SHP77 treated with DMSO at 0.1 percent for 48 hours (cell line): Measurements from ENCODE around the gene PIGL.
"Not testable (repeated sequence)": the region's sequence is repeated elsewhere in the genome, so short reads cannot be mapped to it uniquely, and the experiment has no call there.

Source experiments
- DNase-seq: peaks from one replicate; lab custom pipeline; 2025; lab: John Stamatoyannopoulos, UW

Gene PIGL

GRCh38 chr17:16217002-16217635 is at the start of gene PIGL:
TSS of gene PIGL (plus strand) at chr17:16217210. CDS start at chr17:16217227, 17 bp downstream.
- peak; percentile 100 for DNase-seq

- peak; percentile 89 for DNase-seq
Observed at GRCh38 chr17:16171613-16172012, 45.4 kb upstream of the PIGL start.

- no peak for DNase-seq
Observed at GRCh38 chr17:16178836-16179235, 38.2 kb upstream of the PIGL start.

- DNase-seq: no peak
Observed at GRCh38 chr17:16181581-16181980, 35.4 kb upstream of the PIGL start.

GRCh38 chr17:16187642-16188041 is 29.4 kb upstream of the PIGL start:
- DNase-seq: no peak

GRCh38 chr17:16189791-16190348 is 27.1 kb upstream of the PIGL start:
- no peak for DNase-seq

GRCh38 chr17:16190703-16191360 is 26.2 kb upstream of the PIGL start:
- no peak for DNase-seq

GRCh38 chr17:16191604-16192003 is 25.4 kb upstream of the PIGL start:
- no peak for DNase-seq

GRCh38 chr17:16194307-16194835 is 22.6 kb upstream of the PIGL start:
- not testable (repeated sequence) for DNase-seq

- no peak for DNase-seq
Observed at GRCh38 chr17:16197276-16197675, 19.7 kb upstream of the PIGL start.

- DNase-seq: no peak
Observed at GRCh38 chr17:16199093-16199492, 17.9 kb upstream of the PIGL start.

GRCh38 chr17:16201693-16202131 is 15.3 kb upstream of the PIGL start:
- DNase-seq: not testable (repeated sequence)

GRCh38 chr17:16202554-16203500 is 14.2 kb upstream of the PIGL start:
- DNase-seq: not testable (repeated sequence)

GRCh38 chr17:16204763-16205162 is 12.2 kb upstream of the PIGL start:
- not testable (repeated sequence) for DNase-seq

GRCh38 chr17:16211590-16211989 is 5.4 kb upstream of the PIGL start:
- DNase-seq: no peak

- DNase-seq: no peak
Observed at GRCh38 chr17:16212793-16213192, 4.2 kb upstream of the PIGL start.

- peak; percentile 53 for DNase-seq
Observed at GRCh38 chr17:16214190-16215001, 2.6 kb upstream of the PIGL start.

- DNase-seq: peak; percentile 77
Observed at GRCh38 chr17:16215002-16215272, 2.1 kb upstream of the PIGL start.

- DNase-seq: peak; percentile 99
Observed at GRCh38 chr17:16215273-16215964, 1.6 kb upstream of the PIGL start, which contains the start of gene NCOR1. TSS of gene NCOR1 (minus strand) at chr17:16215534. CDS start at chr17:16194569, 20,965 bp downstream.

- DNase-seq: no peak
Observed at GRCh38 chr17:16215965-16216316, 1.1 kb upstream of the PIGL start.
